ENCODE measurements around the gene CRMP1. TPM values are rescaled to one million over a fixed set of nuclear protein-coding genes. Genes with fewer than 3 reads are reported as not detected.

The CRMP1 gene
- total RNA-seq, 2 experiments from 2014 or later = not detected

GRCh38 chr4:5836943-5837342 lies 55.9 kb downstream of the CRMP1 start:
- DNase-seq (no peak), ATAC-seq (ENCODE audit: poor library complexity) (no peak)
- Mint-ChIP-seq H3K4me1 (ENCODE audit: low read depth) (no peaks in the 10 kb centered on the region), H3K4me3 (no peak overlapping the region), H3K27ac (no peak overlapping the region), H3K9me3 (no peaks in the 10 kb centered on the region), H3K27me3 (peaks cover 6% of the 10 kb centered on the region), H3K36me3 (ENCODE audit: low read depth) (no peaks in the 10 kb centered on the region)
- ChIA-PET CTCF (no interaction called here), POLR2A (no interaction called here)
- Histone ChIP-seq H3K4me1 (ENCODE audit: insufficient read depth, low read length) (no peaks in the 10 kb centered on the region), H3K36me3 (ENCODE audit: insufficient read depth, low read length) (no peaks in the 10 kb centered on the region), H3K27ac (ENCODE audit: low read depth in 1 of 2, low read length in 2 of 2) (no peak overlapping the region), H3K27me3 (ENCODE audit: control insufficient read depth in 1 of 2, insufficient read depth in 2 of 2, low read length in 2 of 2) (no peaks in the 10 kb centered on the region), H3K9me3 (ENCODE audit: control insufficient read depth in 1 of 2, insufficient read depth in 1 of 2, low read length in 2 of 2) (peaks cover 0 to 7% of the 10 kb centered on the region in 2 experiments), H3K4me3 (ENCODE audit: low read length) (no peak overlapping the region)
- intact Hi-C loops (cut with DNase I, micrococcal nuclease) = no loop called here
- no peak for TF ChIP-seq CTCF (IDR thresholded peaks at IDR 0.05)

DNA sequence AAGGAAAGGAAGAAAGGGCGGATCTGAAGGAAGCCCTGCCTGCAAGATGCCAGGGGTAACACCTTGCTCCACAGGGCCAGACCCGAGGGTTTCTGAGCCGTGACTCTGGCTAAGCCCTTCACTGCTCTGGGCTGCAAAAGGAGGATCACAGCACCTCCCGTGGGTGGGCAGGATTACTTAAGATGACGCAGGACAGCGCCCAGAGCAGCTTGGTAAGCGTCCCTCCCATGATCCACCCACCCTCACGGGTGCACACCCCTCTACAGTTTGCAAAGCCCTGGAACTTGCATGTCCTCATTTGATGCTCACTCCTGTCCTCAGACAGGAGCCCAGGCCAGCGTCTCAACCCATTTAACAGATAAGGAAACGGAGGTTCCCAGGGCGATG lies 64.9 kb downstream of the CRMP1 start:
- H3K9me3 ChIP-seq (ENCODE audit: control insufficient read depth in 1 of 2, insufficient read depth in 1 of 2, low read length in 2 of 2) = peaks cover 0 to 3% of the 10 kb centered on the region in 2 experiments
- intact Hi-C loops (cut with DNase I, micrococcal nuclease) = no loop called here
- no peak overlapping the region for H3K4me3 Mint-ChIP-seq
- H3K36me3 Mint-ChIP-seq (ENCODE audit: low read depth) = no peaks in the 10 kb centered on the region
- H3K27me3 Mint-ChIP-seq = peaks cover 4% of the 10 kb centered on the region
- H3K4me1 Mint-ChIP-seq (ENCODE audit: low read depth) = no peaks in the 10 kb centered on the region
- ChIA-PET CTCF (no interaction called here), POLR2A (no interaction called here)
- peaks cover 7% of the 10 kb centered on the region for H3K4me1 ChIP-seq (ENCODE audit: insufficient read depth, low read length)
- H3K4me3 ChIP-seq (ENCODE audit: low read length) = no peak overlapping the region
- H3K27ac ChIP-seq (ENCODE audit: low read depth in 1 of 2, low read length in 2 of 2) = no peak overlapping the region
- no peaks in the 10 kb centered on the region for H3K9me3 Mint-ChIP-seq
- no peak for TF ChIP-seq CTCF (IDR thresholded peaks at IDR 0.05)
- no peak overlapping the region for H3K27ac Mint-ChIP-seq
- H3K36me3 ChIP-seq (ENCODE audit: insufficient read depth, low read length) = no peaks in the 10 kb centered on the region
- peaks cover 0 to 2% of the 10 kb centered on the region in 2 experiments for H3K27me3 ChIP-seq (ENCODE audit: control insufficient read depth in 1 of 2, insufficient read depth in 2 of 2, low read length in 2 of 2)
- no peak for ATAC-seq (ENCODE audit: poor library complexity)
- DNase-seq = no peak

DNA sequence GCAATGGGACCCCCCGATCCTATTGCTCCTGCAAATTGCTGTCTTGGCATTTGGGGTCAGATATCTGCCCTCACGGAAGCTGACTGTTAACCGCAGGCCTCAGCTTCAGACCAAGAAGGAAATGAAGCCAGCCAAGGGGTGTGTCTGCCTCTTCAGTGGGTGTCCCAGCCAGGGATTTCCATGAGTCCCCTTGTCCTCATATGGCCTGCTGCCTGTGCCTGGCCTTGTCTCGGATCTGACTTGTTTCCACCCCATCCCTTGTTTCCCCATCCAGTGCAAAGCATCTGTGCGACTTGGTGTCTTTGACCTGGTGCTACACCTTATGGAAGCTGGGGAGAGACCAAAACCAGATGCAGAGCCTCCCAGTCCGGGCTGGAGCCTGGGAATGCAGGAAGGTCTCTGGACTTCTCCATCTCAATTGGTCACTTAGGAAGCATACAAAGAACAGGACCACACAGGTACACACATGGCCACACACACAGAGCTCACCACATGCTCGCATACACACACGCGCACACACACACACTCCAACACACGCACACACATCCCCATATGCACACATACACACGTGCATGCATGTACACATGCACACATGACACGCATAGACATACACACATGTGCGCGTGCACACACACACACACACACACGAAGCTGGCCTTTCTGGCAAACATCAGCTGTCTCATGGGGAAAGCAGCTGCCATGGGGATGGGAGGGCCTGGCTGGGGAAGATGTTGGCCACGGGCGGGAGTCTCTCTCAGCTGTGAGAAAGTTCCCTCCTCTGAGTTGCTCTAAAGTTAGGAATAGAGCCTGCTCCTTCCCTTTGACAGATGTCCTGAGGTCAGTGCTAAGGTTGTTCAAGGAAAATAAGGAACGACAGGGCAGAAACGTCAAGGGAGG lies 65.5 kb downstream of the CRMP1 start:
- Mint-ChIP-seq H3K9me3 (no peaks in the 10 kb centered on the region), H3K4me1 (ENCODE audit: low read depth) (no peaks in the 10 kb centered on the region), H3K27me3 (peaks cover 4% of the 10 kb centered on the region), H3K4me3 (no peak overlapping the region), H3K36me3 (ENCODE audit: low read depth) (no peaks in the 10 kb centered on the region), H3K27ac (no peak overlapping the region)
- no peak for ATAC-seq (ENCODE audit: poor library complexity)
- Histone ChIP-seq H3K36me3 (ENCODE audit: insufficient read depth, low read length) (no peaks in the 10 kb centered on the region), H3K9me3 (ENCODE audit: control insufficient read depth in 1 of 2, insufficient read depth in 1 of 2, low read length in 2 of 2) (peaks cover 0 to 3% of the 10 kb centered on the region in 2 experiments), H3K27ac (ENCODE audit: low read depth in 1 of 2, low read length in 2 of 2) (no peak overlapping the region), H3K4me3 (ENCODE audit: low read length) (no peak overlapping the region), H3K4me1 (ENCODE audit: insufficient read depth, low read length) (peaks cover 7% of the 10 kb centered on the region), H3K27me3 (ENCODE audit: control insufficient read depth in 1 of 2, insufficient read depth in 2 of 2, low read length in 2 of 2) (peaks cover 0 to 2% of the 10 kb centered on the region in 2 experiments)
- no peak for TF ChIP-seq CTCF (IDR thresholded peaks at IDR 0.05)
- ChIA-PET POLR2A (no interaction called here), CTCF (no interaction called here)
- intact Hi-C loops (cut with DNase I, micrococcal nuclease) = no loop called here
- no peak for DNase-seq
